IPS-18c (cell line): ENCODE data around the gene KRTAP9-9.
"Not testable (repeated sequence)": the region's sequence is repeated elsewhere in the genome, so short reads cannot be mapped to it uniquely, and the experiment has no call there.

Experiments used
- H3K4me3 ChIP-seq: 2 replicates; pipeline ENCODE4 v1.7.0; 2013; ENCODE audit warnings: low read depth, mild to moderate bottlenecking, low read length, moderate library complexity; ENCODE audit not compliant: insufficient read depth
- H3K9me3 ChIP-seq: one replicate; pipeline ENCODE4 v1.6.1; 2013; ENCODE audit warnings: mild to moderate bottlenecking, low read length, moderate library complexity; ENCODE audit not compliant: control insufficient read depth, insufficient read depth

The KRTAP9-9 gene

GRCh38 chr17:41255381-41256290, at the start of gene KRTAP9-9:
Gene KRTAP9-9 (plus strand): TSS chr17:41255384.
- not testable (repeated sequence) for H3K4me3 ChIP-seq, H3K9me3 ChIP-seq

DNA sequence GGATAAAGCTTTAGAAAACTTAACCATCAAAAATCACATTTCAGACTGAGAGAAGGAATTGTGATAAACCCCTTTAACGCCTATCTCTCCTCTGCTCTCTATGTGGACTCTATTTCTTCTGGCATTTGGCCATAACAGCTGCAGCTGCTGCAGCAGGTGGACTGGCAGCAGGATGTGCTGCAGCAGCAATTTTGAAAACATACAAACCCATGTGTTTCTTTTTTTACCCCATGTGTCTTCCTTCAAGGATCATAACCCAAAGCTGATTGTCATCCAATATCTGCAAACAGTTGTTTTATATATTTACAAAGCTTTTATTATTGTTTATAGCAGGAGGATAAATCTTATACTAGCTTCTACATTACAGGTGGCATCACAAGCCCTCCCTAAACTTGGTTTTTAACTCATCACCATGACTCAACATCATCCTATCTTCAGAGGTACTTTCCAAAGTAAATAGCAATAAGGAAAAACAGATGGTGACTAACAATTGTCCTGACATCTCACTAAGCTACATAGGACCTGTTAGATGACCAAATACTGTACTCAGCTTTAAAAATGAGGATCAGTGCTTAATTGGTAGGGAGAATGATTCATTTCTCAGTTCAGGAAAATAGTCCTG, 43.2 kb upstream of the KRTAP9-9 start:
- Histone ChIP-seq H3K9me3 (no peaks in the 10 kb centered on the region), H3K4me3 (no peak overlapping the region)

DNA sequence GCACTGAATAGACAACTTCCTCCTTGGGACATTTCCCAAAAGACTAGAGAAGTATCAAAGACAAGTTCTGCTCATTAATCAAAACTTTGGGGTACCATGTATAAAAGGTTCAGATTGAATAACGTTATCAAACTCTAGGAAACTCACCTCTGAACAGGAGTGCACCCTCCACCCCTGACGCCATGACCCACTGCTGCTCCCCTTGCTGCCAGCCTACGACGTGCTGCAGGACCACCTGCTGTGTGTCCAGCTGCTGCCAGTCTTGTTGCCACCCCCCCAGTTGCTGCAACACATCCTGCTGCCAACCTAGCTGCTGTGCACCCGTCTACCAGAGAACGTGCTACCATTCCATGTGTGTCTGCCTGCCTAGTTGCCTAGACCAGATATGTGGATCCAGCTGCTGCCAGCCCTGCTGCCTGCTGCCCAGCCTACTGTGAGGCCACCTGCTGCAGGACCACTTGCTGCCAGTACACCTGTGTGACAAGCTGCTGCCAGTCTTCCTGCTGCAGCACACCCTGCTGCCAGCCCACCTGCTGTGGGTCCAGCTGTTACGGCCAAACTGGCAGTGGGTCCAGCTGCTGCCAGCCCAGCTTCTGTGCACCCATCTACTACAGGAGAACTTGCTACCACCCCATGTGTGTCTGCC, 42.5 kb upstream of the KRTAP9-9 start:
- no peaks in the 10 kb centered on the region for H3K9me3 ChIP-seq
- H3K4me3 ChIP-seq: no peak overlapping the region

DNA sequence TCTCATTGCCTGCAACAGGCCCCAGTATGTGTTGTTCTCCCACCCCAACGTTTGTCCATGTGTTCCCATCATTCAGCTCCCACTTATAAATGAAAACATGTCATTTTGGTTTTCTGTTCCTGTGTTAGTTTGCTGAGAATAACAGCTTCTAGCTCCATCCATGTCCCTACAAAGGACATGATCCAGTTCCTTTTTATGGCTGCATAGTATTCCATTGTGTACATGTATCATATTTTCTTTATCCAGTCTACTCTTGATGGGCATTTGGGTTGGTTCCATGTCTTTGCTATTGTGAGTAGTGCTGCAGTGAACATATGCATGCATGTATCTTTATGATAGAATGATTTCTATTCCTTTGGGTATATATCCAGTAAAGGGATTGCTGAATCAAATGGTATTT, 39.5 kb upstream of the KRTAP9-9 start:
- Histone ChIP-seq H3K9me3 (no peaks in the 10 kb centered on the region), H3K4me3 (no peak overlapping the region)

DNA sequence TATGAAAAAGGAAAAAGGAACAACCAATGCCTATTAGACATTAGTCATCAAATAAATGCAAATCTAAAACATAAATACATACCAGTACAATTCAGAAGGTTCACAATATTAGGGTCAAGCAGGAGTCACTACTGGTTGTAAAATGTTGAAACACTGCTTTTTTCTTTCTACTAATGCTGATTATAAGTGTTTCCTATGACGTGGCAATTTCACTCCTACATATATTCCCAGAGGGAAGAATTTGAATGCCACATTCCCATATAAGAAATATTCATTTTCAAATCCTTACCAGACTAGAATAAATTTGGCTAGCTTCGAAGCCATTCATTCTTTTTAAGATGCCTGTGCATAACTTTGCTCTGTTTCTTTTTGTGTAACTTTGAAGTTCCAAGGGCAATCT, 31.4 kb upstream of the KRTAP9-9 start:
- Histone ChIP-seq H3K4me3 (no peak overlapping the region), H3K9me3 (no peaks in the 10 kb centered on the region)

DNA sequence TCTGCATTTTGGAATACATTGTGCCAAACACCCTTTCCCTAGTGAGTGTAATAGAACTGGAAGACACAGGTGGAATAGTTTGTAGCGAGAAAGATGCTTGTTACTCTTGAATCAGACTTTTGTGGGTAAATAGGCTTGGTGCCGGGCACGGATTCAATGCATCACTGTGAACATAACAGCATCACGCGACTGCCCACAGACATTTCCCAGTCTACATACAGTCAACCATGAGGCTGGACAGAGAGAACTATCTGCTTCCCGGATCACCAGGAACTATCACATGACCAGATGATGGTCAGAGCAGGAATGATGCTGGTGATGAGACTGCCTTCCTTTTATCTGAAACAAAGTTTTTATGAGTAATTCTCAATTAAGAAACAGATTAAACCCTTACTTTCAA, 29.1 kb upstream of the KRTAP9-9 start:
- Histone ChIP-seq H3K9me3 (no peaks in the 10 kb centered on the region), H3K4me3 (no peak overlapping the region)

- not testable (repeated sequence) for H3K4me3 ChIP-seq, H3K9me3 ChIP-seq
Measured at GRCh38 chr17:41226598-41227095, 28.5 kb upstream of the KRTAP9-9 start, which contains the start of gene KRTAP9-2. Gene KRTAP9-2 (plus strand): TSS chr17:41226648. CDS start chr17:41226655, 7 bp downstream.

DNA sequence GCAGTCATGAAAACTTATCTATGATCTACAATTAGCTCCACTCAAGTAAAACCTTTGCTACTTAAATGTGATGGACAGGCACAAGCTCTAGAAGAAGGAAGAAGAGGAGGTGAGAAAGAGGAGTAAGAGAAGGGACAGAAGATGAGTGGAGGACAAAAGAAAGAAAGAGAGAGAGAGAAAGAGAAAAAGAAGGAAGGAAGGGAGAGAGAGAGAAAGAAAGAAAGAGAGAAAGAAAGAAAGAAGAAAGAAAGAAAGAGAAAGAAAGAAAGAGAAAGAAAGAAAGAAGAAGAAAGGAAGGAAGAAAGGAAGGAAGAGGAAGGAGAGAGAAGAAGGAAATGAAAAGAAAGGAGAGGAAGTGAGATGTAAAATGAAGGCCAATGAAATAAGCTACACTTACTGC, 25.1 kb upstream of the KRTAP9-9 start:
- no peak overlapping the region for H3K4me3 ChIP-seq
- H3K9me3 ChIP-seq: no peaks in the 10 kb centered on the region

GRCh38 chr17:41231731-41232130, 23.5 kb upstream of the KRTAP9-9 start:
- no peak overlapping the region for H3K4me3 ChIP-seq
- H3K9me3 ChIP-seq: no peaks in the 10 kb centered on the region

GRCh38 chr17:41232399-41233105, 22.6 kb upstream of the KRTAP9-9 start, which contains the start of gene KRTAP9-3:
Gene KRTAP9-3 (plus strand): TSS chr17:41232449. CDS start chr17:41232502, 53 bp downstream.
- not testable (repeated sequence) for H3K9me3 ChIP-seq, H3K4me3 ChIP-seq

DNA sequence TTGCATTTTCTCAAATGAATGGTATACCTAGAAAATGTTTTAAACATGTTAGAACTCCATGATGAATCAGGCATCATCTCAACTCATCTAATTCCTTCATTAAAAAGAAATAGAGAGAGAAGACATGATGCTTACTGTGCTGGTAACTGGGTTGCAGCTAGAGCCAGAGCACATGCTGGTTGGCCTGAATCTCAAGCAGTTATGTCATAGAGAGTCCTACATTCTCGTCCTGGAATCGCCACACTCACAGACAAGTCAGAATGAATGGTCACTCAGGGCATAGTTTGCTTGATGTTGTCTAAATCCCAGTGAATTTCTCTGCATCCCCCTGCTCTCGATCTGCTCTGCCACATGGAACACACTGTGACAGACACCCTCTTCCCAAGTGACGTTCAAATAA, 18.1 kb upstream of the KRTAP9-9 start:
- H3K9me3 ChIP-seq, H3K4me3 ChIP-seq: not testable (repeated sequence)

GRCh38 chr17:41237949-41238437, 17.2 kb upstream of the KRTAP9-9 start, which contains the start of gene KRTAP9-8:
Gene KRTAP9-8 (plus strand): TSS chr17:41237999. CDS start chr17:41238052, 53 bp downstream.
- H3K9me3 ChIP-seq, H3K4me3 ChIP-seq: not testable (repeated sequence)

DNA sequence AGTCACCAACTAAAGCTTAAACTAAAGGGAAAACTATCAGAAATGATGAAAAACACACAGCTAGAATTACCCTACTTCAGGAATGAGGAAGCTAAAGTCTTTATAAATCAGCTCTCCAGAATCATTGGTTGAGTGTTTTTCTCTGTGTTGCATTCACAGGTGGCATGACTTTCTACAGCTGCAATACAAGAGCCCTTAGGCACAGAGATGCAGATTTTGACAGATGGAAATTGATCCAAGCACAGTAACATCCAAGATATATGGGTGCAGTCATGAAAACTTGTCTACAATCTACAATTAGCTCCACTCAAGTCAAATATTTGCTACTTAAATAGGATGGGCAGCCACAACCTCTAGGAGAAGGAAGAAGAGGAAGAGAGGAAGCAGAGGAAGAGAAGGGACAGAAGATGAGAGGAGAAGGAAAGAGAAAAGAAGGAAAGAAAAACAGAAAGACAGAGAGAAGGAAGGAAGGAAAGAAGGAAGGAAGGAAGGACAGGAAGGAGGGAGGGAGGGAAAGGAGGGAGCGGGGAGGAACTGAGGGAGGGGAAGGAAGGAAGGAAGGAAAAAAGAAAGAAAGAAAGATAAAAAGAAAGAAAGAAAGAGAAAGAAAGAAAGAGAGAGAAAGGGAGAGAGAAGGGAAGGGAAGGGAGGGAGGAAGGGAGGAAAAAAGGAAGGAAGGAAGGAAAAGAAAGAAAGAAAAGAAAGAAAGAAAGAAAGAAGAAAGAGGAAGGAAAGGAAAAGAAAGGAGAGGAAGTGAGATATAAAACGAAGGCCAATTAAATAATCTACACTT, 8.0 kb upstream of the KRTAP9-9 start:
- not testable (repeated sequence) for H3K4me3 ChIP-seq, H3K9me3 ChIP-seq

- not testable (repeated sequence) for H3K9me3 ChIP-seq, H3K4me3 ChIP-seq
Measured at GRCh38 chr17:41249637-41250240, 5.4 kb upstream of the KRTAP9-9 start, which contains the start of gene KRTAP9-4. Gene KRTAP9-4 (plus strand): TSS chr17:41249687. CDS start chr17:41249721, 34 bp downstream.

GRCh38 chr17:41251261-41251660, 3.9 kb upstream of the KRTAP9-9 start:
- H3K4me3 ChIP-seq: no peak overlapping the region

DNA sequence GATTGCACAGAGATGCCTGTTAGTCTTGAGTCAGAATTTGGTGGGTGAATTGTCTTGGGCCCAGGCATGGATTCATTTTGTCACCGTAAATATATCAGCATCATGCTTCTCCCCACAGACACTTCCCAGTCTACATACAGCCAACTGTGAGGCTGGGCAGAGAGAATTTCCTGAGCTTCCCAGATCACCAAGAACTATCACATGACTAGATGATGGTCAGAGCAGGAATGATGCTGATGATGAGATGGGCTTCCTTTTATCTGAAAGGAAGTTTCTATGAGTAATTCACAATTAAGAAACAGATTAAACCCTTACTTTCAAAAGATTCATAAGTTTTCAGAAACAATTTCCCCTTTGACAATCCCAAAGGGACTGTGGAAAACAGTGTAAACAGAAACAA, 323 bp upstream of the KRTAP9-9 start:
- Histone ChIP-seq H3K4me3 (no peak overlapping the region), H3K9me3 (peaks cover 2% of the 10 kb centered on the region)

More at GRCh38 chr17:41251261-41251660, 3.9 kb upstream of the KRTAP9-9 start:
- peaks cover 2% of the 10 kb centered on the region for H3K9me3 ChIP-seq
